Upper lobe of left lung (tissue), 4 donors: ENCODE measurements around the gene AFF3.

Experiments
- CTCF ChIP-seq, 6 experiments: fragments of 450-650 bp in 4 of 6; fragments of 200-600 bp in 2 of 6; sonication (generic) in 2 of 6; IDR thresholded peaks; one replicate each; pipeline ENCODE4 v1.5.1; 2016 to 2019; ENCODE audit warnings: antibody characterized with exemption in 6 of 6
- EP300 ChIP-seq, 4 donors: sonication (generic); formaldehyde crosslinking; IDR thresholded peaks; one replicate each; pipeline ENCODE4 v1.5.1; 2017; ENCODE audit warnings: antibody characterized with exemption in 4 of 4, control low read depth in 2 of 4
- POLR2AphosphoS5 ChIP-seq, 2 donors: sonication (generic); formaldehyde crosslinking; IDR thresholded peaks; one replicate each; pipeline ENCODE4 v1.5.1; 2017; ENCODE audit warnings: antibody characterized with exemption in 2 of 2

DNA sequence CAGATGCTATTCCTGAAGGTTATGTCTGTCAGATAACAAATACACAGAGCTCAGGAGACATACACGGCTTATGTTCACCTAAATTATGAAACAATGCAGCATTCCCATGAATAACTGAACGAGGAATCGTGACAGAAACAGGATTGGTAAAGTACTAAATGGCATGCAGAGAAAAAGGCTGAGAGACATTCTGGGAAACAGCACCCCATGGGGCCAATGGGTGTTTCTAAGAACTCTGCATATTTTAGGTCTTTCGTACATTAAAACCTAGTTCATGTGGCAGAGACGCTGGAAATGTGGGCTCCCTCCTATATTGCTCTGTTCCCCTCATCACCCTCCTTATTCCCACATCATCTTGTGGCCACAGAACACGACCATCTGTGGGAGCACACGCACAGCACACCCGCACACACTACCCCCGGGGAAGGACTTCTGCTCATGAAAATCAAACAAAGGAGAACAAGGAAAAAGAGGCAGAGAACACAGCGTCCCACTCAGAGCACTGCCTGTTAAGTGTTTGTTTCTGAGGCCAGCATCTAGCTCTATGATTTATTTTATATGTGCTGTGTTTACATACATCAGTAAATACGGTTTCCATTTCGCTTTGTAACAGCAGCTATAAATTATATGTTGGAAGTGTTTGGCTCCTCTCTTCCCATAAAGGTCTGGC is 143.6 kb downstream of the AFF3 start:
- no peak for TF ChIP-seq EP300 (IDR thresholded peaks at IDR 0.05)
- no peak for TF ChIP-seq CTCF (IDR thresholded peaks at IDR 0.05)
- TF ChIP-seq POLR2AphosphoS5 (IDR thresholded peaks at IDR 0.05): no peak
